ENCODE results near the gene SNAPC3.

The SNAPC3 gene

DNA sequence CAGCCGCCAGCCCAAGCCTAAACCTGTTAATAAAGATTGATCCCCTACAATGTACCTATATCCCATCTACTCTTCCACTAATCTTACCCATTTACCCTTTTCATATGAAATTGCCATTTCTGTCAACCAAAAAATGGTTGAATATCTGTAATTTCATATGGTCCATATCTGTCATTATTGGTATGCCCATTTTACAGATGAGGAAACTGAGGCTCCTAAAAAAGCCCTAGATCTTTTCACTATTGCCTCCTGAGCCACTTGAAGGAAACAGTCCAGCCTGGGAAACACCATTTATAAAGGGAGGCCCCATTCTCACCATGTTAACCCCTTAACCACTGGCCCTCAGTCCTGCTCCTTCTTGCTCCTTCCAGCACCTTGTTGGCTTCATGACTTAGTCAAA is 41.2 kb upstream of the SNAPC3 start:
- ChIA-PET CTCF (no interaction called here), POLR2A (no interaction called here)
- DNase-seq (ENCODE audit: extremely low spot score): no peak
- TF ChIP-seq HDGF (IDR thresholded peaks at IDR 0.05; ENCODE audit: borderline replicate concordance) (no peak), FOXA1 (IDR thresholded peaks at IDR 0.05) (no peak), BHLHE40 (IDR thresholded peaks at IDR 0.05; ENCODE audit: borderline replicate concordance) (no peak), ZNF384 (IDR thresholded peaks at IDR 0.05) (no peak), FOXK2 (IDR thresholded peaks at IDR 0.05) (no peak), NFRKB (IDR thresholded peaks at IDR 0.05) (no peak), ARNT (IDR thresholded peaks at IDR 0.05) (no peak), CTBP1 (IDR thresholded peaks at IDR 0.05; ENCODE audit: borderline replicate concordance) (no peak), TARDBP (IDR thresholded peaks at IDR 0.05) (no peak), SUZ12 (IDR thresholded peaks at IDR 0.05) (no peak), SP1 (IDR thresholded peaks at IDR 0.05) (no peak), LEF1 (IDR thresholded peaks at IDR 0.05; ENCODE audit: borderline replicate concordance) (no peak), L3MBTL2 (conservative IDR thresholded peaks at IDR 0.05) (no peak), PKNOX1 (IDR thresholded peaks at IDR 0.05) (no peak), ELF4 (IDR thresholded peaks at IDR 0.05) (no peak), FOXM1 (IDR thresholded peaks at IDR 0.05; ENCODE audit: borderline replicate concordance) (no peak)

GRCh38 chr9:15386465-15386864 is 36.2 kb upstream of the SNAPC3 start:
- POLR2A ChIA-PET: no interaction called here
- no peak for TF ChIP-seq ZNF384 (IDR thresholded peaks at IDR 0.05)
- TF ChIP-seq HDGF (IDR thresholded peaks at IDR 0.05; ENCODE audit: borderline replicate concordance): no peak
- TF ChIP-seq ELF4 (IDR thresholded peaks at IDR 0.05): no peak
- no peak for TF ChIP-seq FOXM1 (IDR thresholded peaks at IDR 0.05; ENCODE audit: borderline replicate concordance)
- TF ChIP-seq CTBP1 (IDR thresholded peaks at IDR 0.05; ENCODE audit: borderline replicate concordance): no peak
- TF ChIP-seq TARDBP (IDR thresholded peaks at IDR 0.05): no peak
- no peak for TF ChIP-seq FOXA1 (IDR thresholded peaks at IDR 0.05)
- TF ChIP-seq PKNOX1 (IDR thresholded peaks at IDR 0.05): no peak
- no peak for TF ChIP-seq BHLHE40 (IDR thresholded peaks at IDR 0.05; ENCODE audit: borderline replicate concordance)
- no peak for TF ChIP-seq L3MBTL2 (conservative IDR thresholded peaks at IDR 0.05)
- TF ChIP-seq FOXK2 (IDR thresholded peaks at IDR 0.05): no peak
- TF ChIP-seq SUZ12 (IDR thresholded peaks at IDR 0.05): no peak
- no peak for TF ChIP-seq SP1 (IDR thresholded peaks at IDR 0.05)
- CTCF ChIA-PET: no interaction called here
- no peak for DNase-seq (ENCODE audit: extremely low spot score)

DNA sequence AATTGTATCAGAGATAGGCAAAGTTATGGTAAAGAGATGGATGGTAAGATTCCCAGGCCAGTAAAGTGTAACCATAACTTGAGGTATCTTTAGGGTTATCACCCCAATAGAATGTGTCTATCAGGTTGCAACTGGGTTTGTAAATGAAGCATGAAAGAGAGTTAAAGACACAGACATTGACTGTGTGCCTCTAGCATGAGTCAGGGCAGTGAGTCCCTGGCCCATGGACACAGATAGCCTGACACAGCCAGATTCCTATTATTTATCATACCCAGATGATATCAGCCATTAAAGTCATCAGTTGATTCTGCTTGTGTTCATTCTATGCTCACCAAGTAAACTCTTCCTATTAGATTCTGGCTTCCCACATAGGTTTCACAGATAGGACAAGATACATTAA is 33.5 kb upstream of the SNAPC3 start:
- TF ChIP-seq SP1 (IDR thresholded peaks at IDR 0.05) (no peak), ARNT (IDR thresholded peaks at IDR 0.05) (no peak), FOXM1 (IDR thresholded peaks at IDR 0.05; ENCODE audit: borderline replicate concordance) (no peak), ZNF384 (IDR thresholded peaks at IDR 0.05) (no peak), NFRKB (IDR thresholded peaks at IDR 0.05) (no peak), ELF4 (IDR thresholded peaks at IDR 0.05) (no peak), L3MBTL2 (conservative IDR thresholded peaks at IDR 0.05) (no peak), SUZ12 (IDR thresholded peaks at IDR 0.05) (no peak), CTBP1 (IDR thresholded peaks at IDR 0.05; ENCODE audit: borderline replicate concordance) (no peak), FOXK2 (IDR thresholded peaks at IDR 0.05) (no peak), PKNOX1 (IDR thresholded peaks at IDR 0.05) (no peak), LEF1 (IDR thresholded peaks at IDR 0.05; ENCODE audit: borderline replicate concordance) (no peak), TARDBP (IDR thresholded peaks at IDR 0.05) (no peak), FOXA1 (IDR thresholded peaks at IDR 0.05) (no peak), BHLHE40 (IDR thresholded peaks at IDR 0.05; ENCODE audit: borderline replicate concordance) (no peak), HDGF (IDR thresholded peaks at IDR 0.05; ENCODE audit: borderline replicate concordance) (no peak)
- DNase-seq (ENCODE audit: extremely low spot score): no peak
- CTCF ChIA-PET: no interaction called here
- POLR2A ChIA-PET: no interaction called here

DNA sequence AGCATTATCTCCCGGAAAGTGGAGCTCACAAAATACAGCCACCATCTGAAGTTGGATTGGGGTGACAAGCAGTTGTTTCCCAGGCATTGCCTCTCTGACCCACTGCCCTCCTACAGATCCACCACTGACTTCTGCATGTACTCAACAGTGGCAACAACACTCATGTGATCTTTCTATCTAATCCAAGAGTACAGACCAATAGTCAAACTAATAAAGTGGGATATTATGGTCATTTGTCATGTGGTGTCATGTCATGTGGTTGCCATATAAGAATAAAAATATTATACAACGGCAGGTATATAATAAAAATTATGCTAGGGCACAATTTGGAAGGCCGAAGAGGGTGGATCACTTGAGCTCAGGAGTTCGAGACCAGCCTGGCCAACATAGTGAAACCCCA is 33.0 kb upstream of the SNAPC3 start:
- TF ChIP-seq LEF1 (IDR thresholded peaks at IDR 0.05; ENCODE audit: borderline replicate concordance) (no peak), BHLHE40 (IDR thresholded peaks at IDR 0.05; ENCODE audit: borderline replicate concordance) (no peak), SUZ12 (IDR thresholded peaks at IDR 0.05) (no peak), PKNOX1 (IDR thresholded peaks at IDR 0.05) (no peak), ZNF384 (IDR thresholded peaks at IDR 0.05) (no peak), SP1 (IDR thresholded peaks at IDR 0.05) (no peak), FOXM1 (IDR thresholded peaks at IDR 0.05; ENCODE audit: borderline replicate concordance) (no peak), ELF4 (IDR thresholded peaks at IDR 0.05) (no peak), L3MBTL2 (conservative IDR thresholded peaks at IDR 0.05) (no peak), ARNT (IDR thresholded peaks at IDR 0.05) (no peak), FOXA1 (IDR thresholded peaks at IDR 0.05) (no peak)
- CTCF ChIA-PET: no interaction called here
- POLR2A ChIA-PET: no interaction called here
- DNase-seq (ENCODE audit: extremely low spot score): no peak

- TF ChIP-seq ARNT (IDR thresholded peaks at IDR 0.05) (no peak), L3MBTL2 (conservative IDR thresholded peaks at IDR 0.05) (no peak), ELF4 (IDR thresholded peaks at IDR 0.05) (no peak), FOXA1 (IDR thresholded peaks at IDR 0.05) (no peak), CTBP1 (IDR thresholded peaks at IDR 0.05; ENCODE audit: borderline replicate concordance) (no peak), PKNOX1 (IDR thresholded peaks at IDR 0.05) (no peak), TARDBP (IDR thresholded peaks at IDR 0.05) (no peak), SP1 (IDR thresholded peaks at IDR 0.05) (no peak), HDGF (IDR thresholded peaks at IDR 0.05; ENCODE audit: borderline replicate concordance) (no peak), FOXK2 (IDR thresholded peaks at IDR 0.05) (no peak), SUZ12 (IDR thresholded peaks at IDR 0.05) (no peak), NFRKB (IDR thresholded peaks at IDR 0.05) (no peak), BHLHE40 (IDR thresholded peaks at IDR 0.05; ENCODE audit: borderline replicate concordance) (no peak), LEF1 (IDR thresholded peaks at IDR 0.05; ENCODE audit: borderline replicate concordance) (no peak), ZNF384 (IDR thresholded peaks at IDR 0.05) (no peak), FOXM1 (IDR thresholded peaks at IDR 0.05; ENCODE audit: borderline replicate concordance) (no peak)
- POLR2A ChIA-PET: no interaction called here
- no peak for DNase-seq (ENCODE audit: extremely low spot score)
- CTCF ChIA-PET: no interaction called here
Measured at GRCh38 chr9:15390201-15390600, 32.5 kb upstream of the SNAPC3 start.
